Measurements from ENCODE around the gene KCNT2.
"Not testable (repeated sequence)": the region's sequence is repeated elsewhere in the genome, so short reads cannot be mapped to it uniquely, and the experiment has no call there.

GRCh38 chr1:196263086-196263485 lies 345.2 kb downstream of the KCNT2 start:
- not testable (repeated sequence) for TF ChIP-seq CTCF (IDR thresholded peaks at IDR 0.05 in 4 of 5, conservative IDR thresholded peaks at IDR 0.05 in 1 of 5); POLR2A (IDR thresholded peaks at IDR 0.05)

All from gastrocnemius medialis (tissue), 4 donors.